HepG2 (cell line): ENCODE measurements around the gene PGP. TPM values are rescaled to one million over a fixed set of nuclear protein-coding genes. Genes with fewer than 3 reads are reported as not detected.

Experiments
- ATF1 ChIP-seq: IDR thresholded peaks from 2 replicates; pipeline ENCODE4 v1.6.1; 2016; ENCODE audit warnings: mild to moderate bottlenecking, control low read depth
- E2F1 ChIP-seq: sonication (generic); formaldehyde crosslinking; IDR thresholded peaks from 2 replicates; pipeline ENCODE4 v1.5.0; 2020; ENCODE audit warnings: missing genetic modification reagents
- E2F2 ChIP-seq: sonication (generic); formaldehyde crosslinking; IDR thresholded peaks from 2 replicates; pipeline ENCODE4 v1.4.0; 2020; ENCODE audit warnings: missing genetic modification reagents, borderline replicate concordance
- MTF1 ChIP-seq: sonication (generic); formaldehyde crosslinking; IDR thresholded peaks from 2 replicates; pipeline ENCODE4 v1.5.0; 2020; ENCODE audit warnings: missing genetic modification reagents
- PCBP2 ChIP-seq: fragments of 200-400 bp; formaldehyde crosslinking; optimal IDR thresholded peaks from 2 replicates; pipeline ENCODE3; 2018; ENCODE audit warnings: low read length, low read depth; ENCODE audit not compliant: poor library complexity, severe bottlenecking
- PHB2 ChIP-seq: fragments of 450-650 bp; IDR thresholded peaks from 2 replicates; pipeline ENCODE4 v1.6.1; 2018; ENCODE audit not compliant: partially characterized antibody
- RAD51 ChIP-seq: fragments of 450-650 bp; IDR thresholded peaks from 2 replicates; pipeline ENCODE4 v1.6.1; 2016; ENCODE audit warnings: borderline replicate concordance
- SAP130 ChIP-seq: IDR thresholded peaks from 2 replicates; pipeline ENCODE4 v1.6.1; 2016; ENCODE audit warnings: low read depth
- SNAPC5 ChIP-seq: sonication (generic); formaldehyde crosslinking; IDR thresholded peaks from 2 replicates; pipeline ENCODE4 v1.8.1; 2023; ENCODE audit warnings: mild to moderate bottlenecking, missing genetic modification reagents, borderline replicate concordance
- WIZ ChIP-seq: sonication (generic); formaldehyde crosslinking; IDR thresholded peaks from 2 replicates; pipeline ENCODE4 v1.5.1; 2020; ENCODE audit warnings: mild to moderate bottlenecking, missing genetic modification reagents
- ZBTB2 ChIP-seq: sonication (generic); formaldehyde crosslinking; IDR thresholded peaks from 2 replicates; pipeline ENCODE4 v1.8.0; 2022; ENCODE audit warnings: low read depth, missing genetic modification reagents
- ZNF138 ChIP-seq: sonication (generic); formaldehyde crosslinking; IDR thresholded peaks from 2 replicates; pipeline ENCODE4 v1.5.0; 2020; ENCODE audit warnings: mild to moderate bottlenecking, low read depth, missing genetic modification reagents
- ZNF143 ChIP-seq: sonication (generic); formaldehyde crosslinking; IDR thresholded peaks from 2 replicates; pipeline ENCODE4 v1.4.0; 2020; ENCODE audit warnings: missing genetic modification reagents
- ZNF280D ChIP-seq: sonication (generic); formaldehyde crosslinking; IDR thresholded peaks from 2 replicates; pipeline ENCODE4 v1.5.1; 2020; ENCODE audit warnings: mild to moderate bottlenecking, missing genetic modification reagents
- ZNF451 ChIP-seq: sonication (generic); formaldehyde crosslinking; IDR thresholded peaks from 2 replicates; pipeline ENCODE4 v1.5.0; 2020; ENCODE audit warnings: mild to moderate bottlenecking, missing genetic modification reagents
- ZNF512 ChIP-seq: sonication (generic); formaldehyde crosslinking; IDR thresholded peaks from 2 replicates; pipeline ENCODE4 v1.4.0; 2020; ENCODE audit warnings: mild to moderate bottlenecking, missing genetic modification reagents
- ZNF674 ChIP-seq: sonication (generic); formaldehyde crosslinking; IDR thresholded peaks from 2 replicates; pipeline ENCODE4 v1.5.0; 2020; ENCODE audit warnings: low read depth, mild to moderate bottlenecking, missing genetic modification reagents
- ZNF740 ChIP-seq: sonication (generic); formaldehyde crosslinking; IDR thresholded peaks from 2 replicates; pipeline ENCODE4 v1.4.0; 2020; ENCODE audit warnings: missing genetic modification reagents
- ZNF749 ChIP-seq: sonication (generic); formaldehyde crosslinking; IDR thresholded peaks from 2 replicates; pipeline ENCODE4 v1.8.0; 2022; ENCODE audit warnings: mild to moderate bottlenecking, missing genetic modification reagents, moderate library complexity, borderline replicate concordance
- ZSCAN25 ChIP-seq: sonication (generic); formaldehyde crosslinking; IDR thresholded peaks from 2 replicates; pipeline ENCODE4 v1.8.0; 2022; ENCODE audit warnings: mild to moderate bottlenecking, missing genetic modification reagents
- polyA plus RNA-seq, 8 experiments: library from polyadenylated mRNA; depleted of rRNA in 3 of 8; stranded (reverse) in 7 of 8; unstranded in 1 of 8; fragments of >200 nt; fragmentation: Illumina TruSeq in 4 of 8; extraction: Trizol in 4 of 8; gene quantifications; 2 replicates each; pipeline versions ENCODE4 v1.2.1 to v1.2.3, GENCODE V29; 2011 to 2016; ENCODE audit warnings: low read depth in 4 of 8, missing spikeins in 1 of 8, mixed read lengths in 1 of 8; ENCODE audit not compliant: insufficient read depth in 1 of 8
- total RNA-seq, 5 experiments: library from RNA; depleted of rRNA; stranded (reverse); fragments of >200 nt; fragmentation: Illumina TruSeq; extraction: Trizol; gene quantifications; 2 replicates each; pipeline ENCODE4 v1.2.3, GENCODE V29; 2016; ENCODE audit warnings: low read depth in 1 of 5

The PGP gene
- total and polyA plus RNA-seq, 2 of the 13 experiments (the other 11 are each of a cell fraction or from before 2014, with no cell fraction given), result 7.3 to 18.3 TPM

GRCh38 chr16:2210386-2211365 lies 4.0 kb downstream of the PGP start, which contains the start of gene BRICD5 (continued):
- no peak for TF ChIP-seq ZNF138
- TF ChIP-seq ZNF451 (CRISPR knock-in tag), result peak; percentile 80
- no peak for TF ChIP-seq ZNF674 (CRISPR knock-in tag)
- no peak for TF ChIP-seq SNAPC5 (CRISPR knock-in tag)
- TF ChIP-seq ZNF740 (CRISPR knock-in tag), result no peak
- TF ChIP-seq ZNF280D (CRISPR knock-in tag), result no peak
- peak; percentile 72 for TF ChIP-seq SAP130 (CRISPR knock-in tag)
- no peak for TF ChIP-seq RAD51
- TF ChIP-seq ZNF749, result no peak
- TF ChIP-seq E2F1, result no peak
- TF ChIP-seq ZBTB2, result 0 out of 2 replicates have a peak, but pooled peaks have one; percentile 41
- TF ChIP-seq PHB2, result no peak
- TF ChIP-seq ZSCAN25, result 0 out of 2 replicates have a peak, but pooled peaks have one; percentile 29
- no peak for TF ChIP-seq WIZ
- TF ChIP-seq ATF1 (CRISPR knock-in tag), result no peak
- TF ChIP-seq E2F2 (CRISPR knock-in tag), result no peak
- no peak for TF ChIP-seq PCBP2
- TF ChIP-seq MTF1 (CRISPR knock-in tag), result no peak
- no peak for TF ChIP-seq ZNF512 (CRISPR knock-in tag)
- TF ChIP-seq ZNF143 (CRISPR knock-in tag), result no peak
